Fibroblast of mammary gland (primary cell): ENCODE data around the gene SLCO2A1.
A peak's percentile ranks its signal among the peaks of the same experiment; 100 is the strongest.

Source experiments
- DNase-seq: peaks from one replicate; pipeline ENCODE4 v3.0.0-alpha.2; 2010; ENCODE audit warnings: low read depth
- H3K4me3 ChIP-seq: 2 replicates; pipeline ENCODE4 v1.5.1; 2011; ENCODE audit warnings: low read depth, mild to moderate bottlenecking, low read length, moderate library complexity; ENCODE audit not compliant: control insufficient read depth
- TF ChIP-seq, protein P1 (sequence below): conservative IDR thresholded peaks from 2 replicates; pipeline ENCODE4 v1.5.1; 2011; ENCODE audit warnings: low read depth, low read length, inconsistent platforms; ENCODE audit not compliant: control insufficient read depth, insufficient read depth

The SLCO2A1 gene

DNA sequence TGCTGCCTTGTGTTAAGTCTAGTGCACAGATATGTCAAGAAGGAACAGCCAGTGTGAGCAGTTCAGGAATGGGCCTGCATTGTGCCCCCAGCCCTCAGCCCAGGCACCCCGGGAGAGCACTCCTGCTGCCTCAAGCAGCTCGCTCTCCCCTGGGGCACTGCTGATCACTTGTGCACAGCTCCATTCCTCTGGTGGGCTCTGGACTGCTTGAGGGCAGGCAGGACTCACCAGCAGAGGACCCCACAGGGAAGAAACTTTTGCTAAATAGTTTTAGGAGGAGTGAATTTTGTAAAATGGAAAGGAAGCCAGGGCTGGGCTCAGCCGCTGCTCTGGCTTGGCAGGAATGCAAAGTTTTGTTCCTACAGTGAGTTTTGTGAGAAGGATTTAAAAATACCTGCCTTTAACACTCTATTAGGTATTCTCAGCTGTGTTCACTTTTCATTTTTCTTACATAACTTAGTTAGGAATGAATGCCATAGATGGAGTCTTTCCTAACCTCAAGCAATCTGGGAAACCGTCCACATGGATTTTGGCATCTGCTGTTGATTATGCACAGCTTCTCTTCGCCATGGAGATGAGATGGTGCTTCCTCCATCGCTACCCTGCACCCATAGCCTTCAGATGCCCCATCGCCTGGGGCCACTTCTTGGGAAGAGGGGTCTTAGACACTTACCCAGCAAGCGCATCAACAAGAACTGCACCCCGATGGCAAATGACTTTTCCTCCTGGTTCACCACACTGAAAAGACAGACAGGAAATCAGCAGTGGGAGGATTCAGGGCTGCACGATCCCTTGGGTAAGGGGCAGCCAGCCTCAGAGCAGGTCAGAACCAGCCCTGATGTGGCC lies 91.7 kb downstream of the SLCO2A1 start:
- TF ChIP-seq, protein P1, sequence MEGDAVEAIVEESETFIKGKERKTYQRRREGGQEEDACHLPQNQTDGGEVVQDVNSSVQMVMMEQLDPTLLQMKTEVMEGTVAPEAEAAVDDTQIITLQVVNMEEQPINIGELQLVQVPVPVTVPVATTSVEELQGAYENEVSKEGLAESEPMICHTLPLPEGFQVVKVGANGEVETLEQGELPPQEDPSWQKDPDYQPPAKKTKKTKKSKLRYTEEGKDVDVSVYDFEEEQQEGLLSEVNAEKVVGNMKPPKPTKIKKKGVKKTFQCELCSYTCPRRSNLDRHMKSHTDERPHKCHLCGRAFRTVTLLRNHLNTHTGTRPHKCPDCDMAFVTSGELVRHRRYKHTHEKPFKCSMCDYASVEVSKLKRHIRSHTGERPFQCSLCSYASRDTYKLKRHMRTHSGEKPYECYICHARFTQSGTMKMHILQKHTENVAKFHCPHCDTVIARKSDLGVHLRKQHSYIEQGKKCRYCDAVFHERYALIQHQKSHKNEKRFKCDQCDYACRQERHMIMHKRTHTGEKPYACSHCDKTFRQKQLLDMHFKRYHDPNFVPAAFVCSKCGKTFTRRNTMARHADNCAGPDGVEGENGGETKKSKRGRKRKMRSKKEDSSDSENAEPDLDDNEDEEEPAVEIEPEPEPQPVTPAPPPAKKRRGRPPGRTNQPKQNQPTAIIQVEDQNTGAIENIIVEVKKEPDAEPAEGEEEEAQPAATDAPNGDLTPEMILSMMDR = no peak
- peak; percentile 83 for DNase-seq
- no peak overlapping the region for H3K4me3 ChIP-seq

DNA sequence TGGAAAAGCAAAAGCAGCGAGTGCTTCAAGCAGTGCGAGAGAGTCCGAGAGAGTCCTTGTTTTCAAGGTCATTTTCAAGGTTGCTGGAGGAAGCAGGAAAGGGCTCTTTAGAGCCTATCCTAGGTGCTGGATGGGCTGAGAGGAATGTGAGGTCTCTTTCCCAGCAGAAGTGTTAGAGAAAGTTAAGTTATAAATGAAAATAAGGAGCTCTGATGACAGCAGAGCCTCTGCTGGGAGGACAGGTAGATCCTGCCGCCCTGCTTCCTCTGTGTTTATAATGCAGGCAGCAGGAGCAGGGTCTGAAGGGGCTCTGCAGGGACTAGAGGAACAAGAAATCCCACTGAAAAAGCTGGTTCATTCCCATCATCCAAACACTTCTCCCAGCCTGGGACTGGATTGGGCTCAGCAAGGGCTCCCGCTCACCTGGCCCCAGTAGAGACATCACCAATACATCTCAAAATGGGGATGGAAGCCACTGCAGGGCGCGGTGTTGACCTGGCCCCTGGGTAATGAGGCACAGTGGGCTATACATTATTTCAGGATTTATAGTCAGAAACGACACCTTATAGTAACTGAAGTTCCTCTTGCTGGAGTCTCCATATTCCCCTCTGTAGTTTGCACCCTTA lies 92.6 kb downstream of the SLCO2A1 start:
- DNase-seq = no peak
- TF ChIP-seq, protein P1 = no peak
- no peak overlapping the region for H3K4me3 ChIP-seq

DNA sequence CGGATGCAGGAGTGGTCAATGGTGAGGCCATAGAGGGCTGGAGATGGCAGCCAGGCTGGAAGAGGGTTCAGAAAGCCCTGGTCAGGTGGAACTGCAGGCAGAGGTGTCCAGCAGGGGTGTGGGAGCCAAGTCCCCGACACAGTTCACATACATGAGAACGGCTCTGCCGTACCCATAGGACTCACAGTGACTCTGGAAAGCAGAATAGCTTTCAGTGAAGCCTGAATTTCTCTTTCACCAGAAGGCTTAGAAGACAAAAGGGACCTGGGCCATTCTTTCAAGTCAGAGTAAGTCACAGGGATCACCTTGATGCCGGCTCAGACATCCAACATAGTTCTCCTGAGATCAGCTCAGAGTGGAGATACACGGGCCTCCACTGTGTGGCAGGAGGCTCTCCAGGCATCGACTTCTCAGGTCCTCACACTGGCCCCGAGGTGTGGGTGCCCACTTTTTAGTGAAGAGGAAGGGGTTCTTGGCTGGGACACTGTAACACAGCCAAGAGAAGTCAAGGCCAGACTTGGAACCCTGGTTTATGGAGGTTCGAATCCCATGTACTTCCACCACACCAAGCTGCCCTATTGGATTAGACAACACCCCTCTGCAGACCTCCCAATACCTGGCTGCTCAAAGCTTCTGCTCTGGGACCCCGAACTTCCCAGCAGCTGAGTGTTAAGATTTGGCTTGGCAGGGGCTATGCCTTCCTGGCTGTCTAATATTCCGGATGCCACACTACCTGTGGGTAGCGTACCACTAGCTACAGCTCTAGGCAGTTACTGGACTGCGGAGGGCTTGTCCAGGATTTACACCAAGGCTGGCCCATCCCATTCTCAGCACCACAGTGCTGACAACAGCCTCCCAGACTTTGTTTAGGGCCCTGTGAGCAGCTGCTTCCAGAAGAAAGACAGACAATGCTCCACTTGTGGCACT lies 93.6 kb downstream of the SLCO2A1 start:
- TF ChIP-seq, protein P1 = no peak
- no peak for DNase-seq
- no peak overlapping the region for H3K4me3 ChIP-seq

DNA sequence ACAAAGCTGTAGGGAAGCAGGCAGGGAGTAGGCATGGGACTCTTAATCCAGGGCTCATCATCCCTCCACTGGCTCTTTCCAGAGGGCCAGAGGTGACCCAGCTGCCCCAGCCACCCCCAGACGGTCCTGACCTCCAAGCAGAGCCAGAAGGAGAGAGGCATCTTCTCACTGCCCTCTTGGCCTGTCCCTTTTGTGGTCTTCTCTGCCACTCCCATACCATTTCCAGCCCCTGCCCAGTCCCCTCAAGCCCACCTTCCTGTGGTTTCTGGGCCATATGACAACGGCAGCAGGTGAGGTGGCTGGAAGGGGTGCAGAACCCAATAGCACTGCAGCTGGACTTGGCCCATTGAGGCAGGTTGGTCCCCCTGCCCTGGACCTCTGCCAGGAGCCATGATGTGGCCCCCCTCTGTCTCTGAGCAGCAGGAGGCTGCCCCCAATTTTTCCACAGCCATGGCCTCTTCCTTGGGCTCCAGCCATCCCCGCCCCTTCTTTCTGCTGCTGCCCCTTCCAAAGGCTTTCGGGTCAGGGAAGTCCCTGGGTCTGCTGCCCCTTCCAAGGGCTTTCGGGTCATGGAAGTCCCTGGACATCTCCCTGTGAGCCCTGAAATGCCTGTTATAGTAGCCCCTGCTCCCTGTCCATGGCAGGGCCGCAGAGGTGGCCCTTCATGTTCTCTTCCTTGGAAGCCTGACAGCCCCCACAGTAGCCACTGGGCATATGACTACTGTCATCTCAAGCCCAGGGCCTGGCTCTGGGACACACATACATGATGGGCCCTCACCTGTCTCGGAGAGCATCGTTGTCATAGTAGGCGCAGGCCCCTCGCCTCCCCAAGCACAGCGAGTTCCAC lies 94.5 kb downstream of the SLCO2A1 start:
- TF ChIP-seq, protein P1 = no peak

DNA sequence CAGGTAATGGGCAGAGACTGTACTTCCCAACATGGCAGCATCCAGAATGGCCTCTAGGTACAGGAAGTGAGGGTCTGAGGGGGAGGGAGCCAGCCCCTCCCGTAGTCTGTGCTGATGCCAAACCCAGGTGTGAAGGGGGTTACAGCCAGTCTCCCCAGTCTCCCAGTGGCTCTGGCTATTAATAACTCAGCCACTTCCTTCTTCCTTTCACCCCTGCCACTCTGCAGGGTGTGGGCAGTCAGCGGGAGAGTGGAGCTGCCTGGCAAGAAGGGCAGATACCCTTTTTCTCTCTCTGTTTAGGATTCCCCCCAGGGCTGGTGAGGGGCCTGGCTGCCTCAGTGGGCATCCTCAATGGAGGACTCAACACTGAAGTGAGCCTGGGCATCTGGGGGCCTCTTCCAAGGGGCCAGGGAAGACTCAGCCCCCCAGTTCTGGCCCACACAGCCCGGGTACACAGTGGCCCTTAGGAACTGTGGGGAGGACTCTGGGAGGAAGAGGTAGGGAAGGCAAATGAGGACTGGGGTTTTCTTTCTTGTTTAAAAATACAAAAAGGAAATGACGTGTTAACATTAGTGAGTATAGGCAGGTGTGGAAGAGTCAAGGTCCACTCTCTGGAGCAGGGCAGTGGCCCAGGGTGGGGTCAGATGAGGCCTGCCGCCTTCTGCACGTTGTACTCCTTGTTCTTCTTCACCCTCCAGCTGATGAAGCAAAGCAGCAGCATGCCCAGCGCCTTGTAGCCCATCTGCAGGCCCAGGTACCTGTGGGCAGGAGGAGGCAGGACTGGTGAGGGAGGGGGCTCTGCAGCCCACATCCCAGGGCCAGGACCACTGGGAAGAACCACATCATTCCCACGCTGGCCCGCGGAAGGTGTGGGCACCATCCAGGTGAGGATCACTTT lies 95.4 kb downstream of the SLCO2A1 start:
- no peak for DNase-seq
- TF ChIP-seq, protein P1 = no peak
- H3K4me3 ChIP-seq = no peak overlapping the region

More for the DNA sequence above, 94.5 kb downstream of the SLCO2A1 start:
- DNase-seq = no peak
- no peak overlapping the region for H3K4me3 ChIP-seq
